HEK293T (cell line): ENCODE results near the gene DES.

Experiments
- CTCF ChIA-PET: fragments of 350-600 bp; formaldehyde crosslinking; extraction: SDS; loops from one replicate; lab custom pipeline; 2021; ENCODE audit warnings: antibody characterized with exemption, inconsistent platforms; lab: Yijun Ruan, JAX
- POLR2A ChIA-PET: fragments of 350-600 bp; formaldehyde crosslinking; extraction: SDS; loops from one replicate; lab custom pipeline; 2020; ENCODE audit warnings: antibody characterized with exemption, inconsistent platforms; lab: Yijun Ruan, JAX
- DNase-seq: peaks from one replicate; pipeline ENCODE4 v3.0.0; 2012; ENCODE audit warnings: mixed read lengths; ENCODE audit errors: extremely low spot score
- ARNT ChIP-seq: fragments of 450-650 bp; IDR thresholded peaks from 2 replicates; pipeline ENCODE4 v1.6.1; 2017; ENCODE audit warnings: mild to moderate bottlenecking
- BHLHE40 ChIP-seq: fragments of 450-650 bp; IDR thresholded peaks from 2 replicates; pipeline ENCODE4 v1.6.1; 2016; ENCODE audit warnings: mild to moderate bottlenecking, moderate library complexity, borderline replicate concordance
- CTBP1 ChIP-seq: fragments of 450-650 bp; IDR thresholded peaks from 2 replicates; pipeline ENCODE4 v1.6.1; 2016; ENCODE audit warnings: borderline replicate concordance
- ELF4 ChIP-seq: fragments of 450-650 bp; IDR thresholded peaks from 2 replicates; pipeline ENCODE4 v1.6.1; 2017; ENCODE audit warnings: antibody characterized with exemption
- FOXA1 ChIP-seq: fragments of 450-650 bp; IDR thresholded peaks from 2 replicates; pipeline ENCODE4 v1.6.1; 2016; ENCODE audit warnings: mild to moderate bottlenecking
- FOXK2 ChIP-seq: fragments of 450-650 bp; IDR thresholded peaks from 2 replicates; pipeline ENCODE4 v1.6.1; 2016; ENCODE audit warnings: mild to moderate bottlenecking
- FOXM1 ChIP-seq: fragments of 450-650 bp; IDR thresholded peaks from 2 replicates; pipeline ENCODE4 v1.6.1; 2017; ENCODE audit warnings: mild to moderate bottlenecking, borderline replicate concordance
- HDGF ChIP-seq: fragments of 450-650 bp; IDR thresholded peaks from 2 replicates; pipeline ENCODE4 v1.6.1; 2017; ENCODE audit warnings: antibody characterized with exemption, borderline replicate concordance
- L3MBTL2 ChIP-seq: fragments of 450-650 bp; conservative IDR thresholded peaks from 2 replicates; pipeline ENCODE4 v1.6.1; 2016; ENCODE audit warnings: mild to moderate bottlenecking
- LEF1 ChIP-seq: fragments of 450-650 bp; IDR thresholded peaks from 2 replicates; pipeline ENCODE4 v1.6.1; 2017; ENCODE audit warnings: mild to moderate bottlenecking, borderline replicate concordance
- NFRKB ChIP-seq: fragments of 450-650 bp; IDR thresholded peaks from 2 replicates; pipeline ENCODE4 v1.6.1; 2016; ENCODE audit warnings: mild to moderate bottlenecking, moderate library complexity
- PKNOX1 ChIP-seq: fragments of 450-650 bp; IDR thresholded peaks from 2 replicates; pipeline ENCODE4 v1.6.1; 2016
- SP1 ChIP-seq: fragments of 450-650 bp; IDR thresholded peaks from 2 replicates; pipeline ENCODE4 v1.6.1; 2017
- SUZ12 ChIP-seq: fragments of 450-650 bp; IDR thresholded peaks from 2 replicates; pipeline ENCODE4 v1.6.1; 2016; ENCODE audit warnings: mild to moderate bottlenecking
- TARDBP ChIP-seq: fragments of 450-650 bp; IDR thresholded peaks from 2 replicates; pipeline ENCODE4 v1.6.1; 2016
- ZNF384 ChIP-seq: fragments of 450-650 bp; IDR thresholded peaks from 2 replicates; pipeline ENCODE4 v1.6.1; 2016

Gene DES

GRCh38 chr2:219416235-219416602 lies 2.0 kb upstream of the DES start:
- ChIA-PET POLR2A (no interaction called here), CTCF (interaction anchor here (1.4 to 2.9 kb wide), 2 partner anchors 14 to 94 kb away, joined by 5 to 13 read pairs; no protein-coding TSS in a partner anchor)
- no peak for DNase-seq
- no peak for TF ChIP-seq FOXA1
- no peak for TF ChIP-seq HDGF
- no peak for TF ChIP-seq TARDBP
- TF ChIP-seq ZNF384, result no peak
- TF ChIP-seq LEF1, result no peak
- TF ChIP-seq FOXM1, result no peak
- no peak for TF ChIP-seq L3MBTL2
- no peak for TF ChIP-seq PKNOX1
- no peak for TF ChIP-seq CTBP1
- TF ChIP-seq ARNT, result no peak
- no peak for TF ChIP-seq SP1
- TF ChIP-seq ELF4, result no peak
- TF ChIP-seq SUZ12, result no peak

- POLR2A ChIA-PET, result no interaction called here
- TF ChIP-seq NFRKB, result no peak
- TF ChIP-seq TARDBP, result no peak
- TF ChIP-seq ARNT, result no peak
- no peak for TF ChIP-seq FOXM1
- TF ChIP-seq SP1, result no peak
- no peak for TF ChIP-seq ELF4
- TF ChIP-seq ZNF384, result no peak
- no peak for TF ChIP-seq SUZ12
- no peak for TF ChIP-seq HDGF
- no peak for TF ChIP-seq CTBP1
- TF ChIP-seq FOXA1, result no peak
- CTCF ChIA-PET, result interaction anchor here (2.9 kb wide), 1 partner anchor 15 kb away, joined by 13 read pairs; no protein-coding TSS in a partner anchor
- DNase-seq, result no peak
Measured at GRCh38 chr2:219416938-219417337, 1.2 kb upstream of the DES start.

GRCh38 chr2:219417374-219417773 lies 803 bp upstream of the DES start:
- POLR2A ChIA-PET, result no interaction called here
- TF ChIP-seq ELF4 (no peak), TARDBP (no peak), NFRKB (no peak), PKNOX1 (no peak), SP1 (no peak), L3MBTL2 (no peak)
- DNase-seq, result no peak
- CTCF ChIA-PET, result interaction anchor here (2.9 kb wide), 1 partner anchor 15 kb away, joined by 13 read pairs; no protein-coding TSS in a partner anchor

- POLR2A ChIA-PET, result no interaction called here
- DNase-seq, result no peak
- CTCF ChIA-PET, result no interaction called here
- TF ChIP-seq FOXK2 (no peak), BHLHE40 (no peak), FOXA1 (no peak), SUZ12 (no peak), ELF4 (no peak), L3MBTL2 (no peak), ARNT (no peak), CTBP1 (no peak), HDGF (no peak), LEF1 (no peak), FOXM1 (no peak), SP1 (no peak), TARDBP (no peak), ZNF384 (no peak), PKNOX1 (no peak), NFRKB (no peak)
Measured at GRCh38 chr2:219419012-219419324, 791 bp downstream of the DES start.

GRCh38 chr2:219419331-219420197 lies 1.4 kb downstream of the DES start:
- no peak for DNase-seq
- POLR2A ChIA-PET, result no interaction called here
- no peak for TF ChIP-seq FOXK2
- TF ChIP-seq CTBP1, result no peak
- TF ChIP-seq BHLHE40, result no peak
- TF ChIP-seq SP1, result no peak
- TF ChIP-seq ARNT, result no peak
- TF ChIP-seq NFRKB, result no peak
- TF ChIP-seq FOXM1, result no peak
- TF ChIP-seq L3MBTL2, result no peak
- no peak for TF ChIP-seq TARDBP
- no peak for TF ChIP-seq PKNOX1
- no peak for TF ChIP-seq SUZ12
- no peak for TF ChIP-seq ELF4
- no peak for TF ChIP-seq FOXA1

GRCh38 chr2:219420687-219421086 lies 2.5 kb downstream of the DES start:
- no peak for DNase-seq
- POLR2A ChIA-PET, result no interaction called here
- TF ChIP-seq L3MBTL2, result no peak
- no peak for TF ChIP-seq NFRKB
- TF ChIP-seq FOXK2, result no peak
- TF ChIP-seq TARDBP, result no peak
- no peak for TF ChIP-seq PKNOX1
- TF ChIP-seq HDGF, result no peak
- no peak for TF ChIP-seq SP1
- TF ChIP-seq CTBP1, result no peak
- no peak for TF ChIP-seq ARNT
- TF ChIP-seq SUZ12, result no peak
- TF ChIP-seq FOXM1, result no peak
- TF ChIP-seq ELF4, result no peak
- TF ChIP-seq FOXA1, result no peak
- TF ChIP-seq BHLHE40, result no peak
- no peak for TF ChIP-seq ZNF384
- no peak for TF ChIP-seq LEF1
- CTCF ChIA-PET, result interaction anchor here (1.3 kb wide), 1 partner anchor 16 kb away, joined by 3 read pairs; no protein-coding TSS in a partner anchor

More at GRCh38 chr2:219419331-219420197, 1.4 kb downstream of the DES start:
- CTCF ChIA-PET, result interaction anchor here (0.6 to 1.3 kb wide), 2 partner anchors 15 to 16 kb away, joined by 3 read pairs; no protein-coding TSS in a partner anchor
